K562 (cell line): ENCODE data around the gene SLC35G2. TPM values are rescaled to one million over a fixed set of nuclear protein-coding genes. Genes with fewer than 3 reads are reported as not detected.

Experiments used
- ATF1 ChIP-seq, 2 experiments: fragments of 450-650 bp in 1 of 2; IDR thresholded peaks; 2 replicates each; pipeline ENCODE4 v1.6.1; 2016; ENCODE audit warnings: missing compliant biosample characterization in 1 of 2, missing genetic modification characterization in 1 of 2
- CHAMP1 ChIP-seq: fragments of 450-650 bp; IDR thresholded peaks from 2 replicates; pipeline ENCODE4 v1.6.1; 2016; ENCODE audit warnings: mild to moderate bottlenecking
- CHCHD3 ChIP-seq: fragments of 250-450 bp; sonication (Bioruptor Pico); IDR thresholded peaks from 2 replicates; pipeline ENCODE4 v2.1.2; 2022; ENCODE audit warnings: mild to moderate bottlenecking
- DACH1 ChIP-seq: fragments of 450-650 bp; IDR thresholded peaks from 2 replicates; pipeline ENCODE4 v1.6.1; 2018; ENCODE audit not compliant: partially characterized antibody
- GTF2E2 ChIP-seq: fragments of 200-800 bp; sonication (Bioruptor generic); IDR thresholded peaks from 2 replicates; pipeline ENCODE4 v1.6.1; 2016; ENCODE audit warnings: missing genetic modification characterization, missing compliant biosample characterization
- HNRNPK ChIP-seq: fragments of 200-400 bp; formaldehyde crosslinking; IDR thresholded peaks from one replicate; pipeline ENCODE4 v1.6.1; 2018; ENCODE audit warnings: mild to moderate bottlenecking, low read depth, low read length; ENCODE audit not compliant: poor library complexity, severe bottlenecking
- NELFE ChIP-seq: IDR thresholded peaks from 2 replicates; pipeline ENCODE4 v1.6.1; 2011; ENCODE audit warnings: mild to moderate bottlenecking; ENCODE audit not compliant: insufficient read depth, insufficient read length
- PRDM10 ChIP-seq: fragments of 450-650 bp; IDR thresholded peaks from 2 replicates; pipeline ENCODE4 v1.6.1; 2018; ENCODE audit not compliant: partially characterized antibody
- PRMT5 ChIP-seq: sonication (generic); formaldehyde crosslinking; IDR thresholded peaks from 2 replicates; pipeline ENCODE4 v1.5.0; 2020; ENCODE audit warnings: missing genetic modification reagents
- RBM22 ChIP-seq: fragments of 200-400 bp; formaldehyde crosslinking; IDR thresholded peaks from 2 replicates; pipeline ENCODE4 v1.6.1; 2018; ENCODE audit warnings: low read length, low read depth; ENCODE audit not compliant: poor library complexity, severe bottlenecking
- SFPQ ChIP-seq: fragments of 200-400 bp; formaldehyde crosslinking; IDR thresholded peaks from 2 replicates; pipeline ENCODE4 v1.6.1; 2017; ENCODE audit warnings: mild to moderate bottlenecking, low read depth, low read length, moderate library complexity
- SMARCA5 ChIP-seq: fragments of 450-650 bp; IDR thresholded peaks from 2 replicates; pipeline ENCODE4 v1.6.1; 2016
- SNIP1 ChIP-seq: fragments of 450-650 bp; IDR thresholded peaks from 2 replicates; pipeline ENCODE4 v1.7.1; 2017; ENCODE audit warnings: low read depth, mild to moderate bottlenecking
- SREBF2 ChIP-seq: sonication (generic); formaldehyde crosslinking; IDR thresholded peaks from 2 replicates; pipeline ENCODE4 v1.4.0; 2020; ENCODE audit warnings: mild to moderate bottlenecking, missing genetic modification reagents
- TBP ChIP-seq: optimal IDR thresholded peaks from 2 replicates; pipeline ENCODE3; 2011; ENCODE audit warnings: low read depth, low read length, improper control_type of control experiment
- TCF7 ChIP-seq: sonication (generic); IDR thresholded peaks from 2 replicates; pipeline ENCODE4 v1.6.1; 2016; ENCODE audit warnings: antibody characterized with exemption, borderline replicate concordance
- TEAD4 ChIP-seq, 2 experiments: sonication (generic) in 1 of 2; formaldehyde crosslinking in 1 of 2; IDR thresholded peaks; 2 replicates each; pipeline versions ENCODE4 v1.6.1 to v1.8.0; 2012 to 2022; ENCODE audit warnings: borderline replicate concordance in 1 of 2, inconsistent platforms in 1 of 2, low read length in 1 of 2, mild to moderate bottlenecking in 1 of 2, missing genetic modification reagents in 1 of 2
- ZBTB17 ChIP-seq: fragments of 450-650 bp; formaldehyde crosslinking; IDR thresholded peaks from 2 replicates; pipeline ENCODE4 v1.4.0; 2020; ENCODE audit warnings: mild to moderate bottlenecking
- ZBTB8A ChIP-seq: fragments of 450-650 bp; IDR thresholded peaks from 2 replicates; pipeline ENCODE4 v1.6.1; 2018; ENCODE audit warnings: mild to moderate bottlenecking, moderate library complexity; ENCODE audit not compliant: partially characterized antibody
- ZC3H8 ChIP-seq: fragments of 450-650 bp; IDR thresholded peaks from 2 replicates; pipeline ENCODE4 v1.6.1; 2017
- polyA plus RNA-seq, 8 experiments: library from polyadenylated mRNA; depleted of rRNA in 4 of 8; stranded (reverse) in 5 of 8; unstranded in 3 of 8; fragments of >200 nt; fragmentation: Nextera tagmentation in 2 of 8; fragmentation: Illumina TruSeq in 1 of 8; extraction: Ambion mirVana in 2 of 8; extraction: Trizol in 1 of 8; gene quantifications; 2 replicates each; pipeline versions ENCODE4 v1.2.1 to v1.2.3, GENCODE V29; 2011 to 2014; ENCODE audit warnings: inconsistent platforms in 1 of 8, missing spikeins in 1 of 8
- total RNA-seq, 7 experiments: library from RNA; depleted of rRNA in 6 of 7; stranded (reverse); fragments of >200 nt in 6 of 7; fragmentation: Illumina TruSeq in 2 of 7; extraction: Trizol in 2 of 7; gene quantifications; 2 replicates each; pipeline versions ENCODE4 v1.2.1 to v1.2.3, GENCODE V29; 2011 to 2021; ENCODE audit warnings: low replicate concordance in 1 of 7

The SLC35G2 gene
- total and polyA plus RNA-seq, 9 of the 15 experiments (the other 6 are each of a cell fraction or from before 2014, with no cell fraction given), result 2.6 to 5.9 (median 3.2) TPM

GRCh38 chr3:136862617-136863322 lies 43.8 kb downstream of the SLC35G2 start (continued):
- TF ChIP-seq DACH1 (no peak), SFPQ (no peak), TBP (no peak), ZBTB8A (no peak), PRMT5 (CRISPR knock-in tag) (no peak), ZBTB17 (CRISPR knock-in tag) (0 out of 2 replicates have a peak, but pooled peaks have one; percentile 17), RBM22 (no peak), SNIP1 (0 out of 2 replicates have a peak, but pooled peaks have one; percentile 54), TEAD4 (IDR thresholded peaks at IDR 0.05; ENCODE audit: low read length) (no peak), TEAD4 (CRISPR knock-in tag; IDR thresholded peaks at IDR 0.05; ENCODE audit: borderline replicate concordance) (no peak), CHAMP1 (no peak), PRDM10 (peak; percentile 50), SMARCA5 (no peak), TCF7 (peak; percentile 18; the same call in 1 of the 2 replicates), ZC3H8 (no peak), SREBF2 (CRISPR knock-in tag) (no peak), NELFE (no peak), HNRNPK (no peak), ATF1 (CRISPR knock-in tag; IDR thresholded peaks at IDR 0.05) (no peak), ATF1 (tag; IDR thresholded peaks at IDR 0.05) (no peak), GTF2E2 (peak; percentile 58; the same call in 1 of the 2 replicates), CHCHD3 (CRISPR knock-in tag) (no peak)
